HL-60 (cell line): ENCODE data around the gene PTPRD.

Experiments
- POLR2AphosphoS5 ChIP-seq: IDR thresholded peaks from 2 replicates; pipeline ENCODE4 v1.6.1; 2012; ENCODE audit warnings: low read depth
- TF ChIP-seq, protein P1 (sequence below): IDR thresholded peaks from one replicate; pipeline ENCODE4 v1.5.1; 2011; ENCODE audit warnings: low read length, control low read depth, inconsistent platforms; ENCODE audit not compliant: insufficient read depth

GRCh38 chr9:8856396-8857067 is 1756.3 kb downstream of the PTPRD start:
- TF ChIP-seq, protein P1, sequence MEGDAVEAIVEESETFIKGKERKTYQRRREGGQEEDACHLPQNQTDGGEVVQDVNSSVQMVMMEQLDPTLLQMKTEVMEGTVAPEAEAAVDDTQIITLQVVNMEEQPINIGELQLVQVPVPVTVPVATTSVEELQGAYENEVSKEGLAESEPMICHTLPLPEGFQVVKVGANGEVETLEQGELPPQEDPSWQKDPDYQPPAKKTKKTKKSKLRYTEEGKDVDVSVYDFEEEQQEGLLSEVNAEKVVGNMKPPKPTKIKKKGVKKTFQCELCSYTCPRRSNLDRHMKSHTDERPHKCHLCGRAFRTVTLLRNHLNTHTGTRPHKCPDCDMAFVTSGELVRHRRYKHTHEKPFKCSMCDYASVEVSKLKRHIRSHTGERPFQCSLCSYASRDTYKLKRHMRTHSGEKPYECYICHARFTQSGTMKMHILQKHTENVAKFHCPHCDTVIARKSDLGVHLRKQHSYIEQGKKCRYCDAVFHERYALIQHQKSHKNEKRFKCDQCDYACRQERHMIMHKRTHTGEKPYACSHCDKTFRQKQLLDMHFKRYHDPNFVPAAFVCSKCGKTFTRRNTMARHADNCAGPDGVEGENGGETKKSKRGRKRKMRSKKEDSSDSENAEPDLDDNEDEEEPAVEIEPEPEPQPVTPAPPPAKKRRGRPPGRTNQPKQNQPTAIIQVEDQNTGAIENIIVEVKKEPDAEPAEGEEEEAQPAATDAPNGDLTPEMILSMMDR: no peak
- TF ChIP-seq POLR2AphosphoS5: no peak
